Measurements from ENCODE around the gene PAX2.

Gene PAX2

DNA sequence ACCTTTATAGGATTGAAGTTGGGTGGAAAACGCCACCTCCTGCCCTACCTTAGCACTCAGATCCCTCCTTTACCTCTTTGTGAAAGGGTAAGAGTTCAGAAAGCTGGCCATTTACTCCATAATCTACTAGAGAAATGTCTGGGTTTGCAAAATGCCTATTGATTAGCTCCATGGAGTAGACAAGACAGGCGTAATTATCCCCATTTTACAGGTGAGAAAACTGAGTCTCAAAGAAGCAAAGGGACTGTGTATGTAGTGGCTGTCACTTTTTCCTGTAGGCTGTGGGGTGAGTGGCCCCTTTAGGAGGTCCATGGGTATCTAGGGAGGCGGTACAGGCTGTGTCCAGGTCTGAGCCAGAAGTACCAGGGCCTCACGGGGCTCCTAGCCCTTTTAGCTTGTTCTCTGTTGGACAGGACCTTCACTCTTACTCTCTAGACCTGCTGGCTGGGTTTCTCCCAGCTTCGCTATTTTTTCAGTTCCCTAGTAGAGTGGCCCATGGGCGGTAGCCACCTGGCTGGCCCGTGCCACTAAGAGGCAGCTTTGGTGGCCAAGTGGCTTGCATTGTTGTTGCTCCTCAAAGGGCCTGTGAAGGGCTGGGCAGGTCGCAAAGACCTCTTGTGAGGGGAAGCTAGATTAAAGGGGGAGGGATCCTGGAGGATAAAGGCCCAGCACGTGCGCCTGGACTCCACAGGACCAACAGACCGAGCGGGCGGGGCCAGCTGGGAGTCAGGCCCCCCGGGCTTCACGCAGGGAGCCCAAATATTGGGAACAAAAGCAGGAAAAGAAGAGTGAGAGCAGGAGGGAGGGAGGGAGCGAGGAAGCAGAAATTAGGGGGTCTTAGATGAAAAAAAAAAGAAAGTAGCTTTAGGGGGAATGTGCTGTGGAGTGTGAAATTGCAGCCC is 4.7 kb upstream of the PAX2 start:
- DNase-seq: no peak

DNA sequence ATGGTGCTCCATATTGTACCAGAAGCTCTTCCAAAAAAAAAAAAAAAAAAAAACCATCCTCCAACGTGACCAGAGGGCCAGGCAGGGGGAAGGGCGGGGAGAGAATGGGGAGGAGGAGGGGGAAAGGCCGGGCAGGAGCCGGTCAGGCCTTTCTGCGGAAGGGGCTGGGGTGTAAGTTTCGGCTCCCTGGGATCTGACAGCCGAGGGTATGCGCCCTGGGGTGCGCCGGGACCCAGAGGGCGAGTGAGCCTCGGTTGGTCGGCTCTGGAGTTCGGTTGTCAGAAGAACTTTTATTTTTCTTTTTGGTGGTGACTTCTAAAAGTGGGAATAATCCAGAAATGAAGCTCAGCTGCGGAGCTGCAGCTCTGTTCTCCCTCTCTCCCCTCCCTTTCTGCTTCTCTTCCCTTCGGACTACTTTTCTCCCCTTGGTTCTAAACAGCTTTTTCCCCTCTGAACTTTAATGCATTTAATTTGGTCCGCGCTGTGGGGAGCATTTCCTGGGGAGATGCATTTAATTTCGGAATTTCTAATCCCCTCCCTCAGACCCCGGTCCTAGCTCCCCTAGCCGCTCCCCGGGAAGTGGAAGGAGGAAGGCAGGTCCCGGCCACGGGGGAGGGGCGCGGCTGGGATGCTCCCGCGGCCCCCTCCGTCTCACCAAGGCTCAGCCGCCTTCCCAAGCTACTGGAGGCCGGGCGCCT is 3.9 kb upstream of the PAX2 start:
- no peak for DNase-seq

DNA sequence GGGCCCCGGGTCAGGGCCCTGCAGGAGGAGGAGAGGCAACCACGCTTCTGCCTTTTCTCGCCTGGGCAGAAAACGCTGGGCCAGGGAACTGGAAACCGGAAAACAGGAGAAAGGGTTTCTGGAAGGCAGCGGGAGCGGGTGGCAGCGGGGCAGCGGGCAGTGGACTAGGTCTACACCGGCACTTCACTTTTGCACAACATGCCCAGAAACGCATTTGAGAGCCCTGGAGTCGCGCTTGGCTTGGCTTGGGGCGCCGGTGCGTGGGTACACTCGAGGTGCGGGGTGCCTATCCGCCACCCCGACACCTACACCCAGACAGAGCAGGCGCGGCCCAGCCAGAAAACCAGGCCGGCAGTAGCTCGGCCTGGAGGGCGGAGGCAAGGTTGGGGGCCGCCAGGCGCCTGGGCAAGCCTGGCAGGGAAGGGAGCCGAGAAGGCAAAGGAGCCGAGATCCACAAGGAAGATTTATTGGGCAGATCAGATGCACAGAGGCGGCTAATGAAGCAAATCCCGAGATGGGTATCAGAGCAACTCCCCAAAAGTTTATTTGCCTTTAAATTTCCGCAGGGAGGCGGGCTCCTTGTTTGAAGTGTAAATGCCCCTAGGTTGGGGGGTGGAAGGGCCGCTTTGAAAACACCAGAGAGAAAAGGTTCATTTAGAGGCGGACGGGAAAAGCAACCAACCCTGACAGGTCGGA is 3.2 kb upstream of the PAX2 start:
- no peak for DNase-seq

DNA sequence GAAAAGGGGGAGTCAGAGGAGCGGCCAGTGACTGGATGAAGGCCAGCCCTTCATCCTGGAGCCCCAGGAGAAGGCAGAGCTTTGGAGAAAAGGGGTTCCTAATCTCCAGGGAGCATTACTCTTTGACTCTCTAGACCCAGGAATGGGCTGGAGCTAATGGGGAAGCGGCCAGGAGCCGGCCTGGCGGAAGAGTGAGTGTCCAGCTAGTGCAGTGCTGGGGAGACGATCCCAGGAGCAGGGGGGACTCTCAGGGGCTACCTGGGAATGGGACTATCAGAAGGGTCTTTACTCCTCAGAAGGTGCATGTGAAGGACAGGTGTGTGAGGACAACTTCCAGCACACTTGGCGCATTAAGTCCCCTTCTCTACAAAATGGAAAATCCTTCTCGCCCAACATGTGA is 2.4 kb upstream of the PAX2 start:
- DNase-seq: no peak

DNA sequence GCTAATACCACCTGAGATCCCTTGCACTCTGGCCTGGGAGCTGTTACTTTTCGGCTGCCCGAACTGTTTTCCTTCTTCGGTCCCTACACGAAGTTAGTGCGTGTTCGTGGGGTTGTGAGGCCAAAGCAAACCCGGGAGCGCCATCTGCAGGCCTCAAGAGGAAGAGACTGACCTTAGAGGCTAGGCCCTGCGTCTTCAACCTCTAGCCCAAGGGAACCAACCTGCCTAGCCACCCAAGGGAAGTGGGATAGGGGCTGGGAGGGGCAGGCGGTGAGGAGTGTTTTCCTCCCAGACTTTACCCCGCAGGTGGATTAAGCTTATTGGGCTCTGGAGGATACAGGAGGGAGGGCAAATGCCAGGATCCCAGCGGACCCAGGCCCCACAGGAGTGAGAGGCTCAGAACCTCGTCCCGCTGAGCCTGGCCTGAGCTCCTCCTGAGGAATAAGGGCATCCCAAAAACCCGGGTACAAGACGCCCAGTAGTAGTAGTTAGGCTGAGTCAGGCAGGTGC is 1.7 kb upstream of the PAX2 start:
- peak; percentile 30 for DNase-seq

DNA sequence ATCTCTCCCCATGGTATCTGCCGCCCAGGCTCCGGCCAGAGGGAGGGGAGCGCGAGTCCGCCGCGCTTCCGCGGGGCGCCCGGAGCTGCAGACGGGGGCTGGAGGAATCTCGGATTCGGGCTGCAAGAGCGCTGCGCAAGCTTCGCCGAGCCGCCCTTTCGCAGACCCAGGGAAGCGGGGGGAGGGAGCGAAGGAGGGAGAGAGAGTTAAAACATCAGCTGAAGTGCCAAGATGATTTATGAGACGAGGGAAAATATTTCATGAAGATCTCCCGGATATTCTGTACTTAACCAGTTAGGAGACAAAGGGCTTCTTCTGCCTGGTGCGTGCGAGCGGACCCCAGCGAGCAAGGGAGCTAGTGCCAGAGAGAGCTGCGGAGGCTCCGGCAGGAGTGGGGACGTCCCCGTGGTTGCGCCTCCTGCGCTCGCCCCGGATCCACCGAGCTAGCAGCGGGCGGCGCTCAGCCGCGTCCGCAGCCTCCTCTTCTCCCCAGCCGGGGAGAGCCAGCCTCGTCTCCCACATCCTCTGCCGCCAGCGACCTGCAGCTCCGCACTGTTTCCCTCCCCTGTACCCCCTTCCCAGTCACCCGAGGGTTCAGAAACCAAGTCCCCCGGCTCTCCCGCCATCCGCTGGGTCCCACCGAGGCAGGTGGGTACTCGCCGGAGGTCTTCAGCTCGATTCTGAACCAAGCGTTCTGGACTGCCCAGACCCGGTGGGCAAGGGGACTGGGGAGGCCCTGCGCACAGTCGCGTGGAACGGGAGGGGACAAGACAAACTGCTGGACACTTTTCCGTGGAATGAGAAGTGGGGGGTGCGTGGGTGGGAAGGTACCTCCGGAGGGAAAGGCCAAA is 1.0 kb upstream of the PAX2 start:
- DNase-seq: no peak

DNA sequence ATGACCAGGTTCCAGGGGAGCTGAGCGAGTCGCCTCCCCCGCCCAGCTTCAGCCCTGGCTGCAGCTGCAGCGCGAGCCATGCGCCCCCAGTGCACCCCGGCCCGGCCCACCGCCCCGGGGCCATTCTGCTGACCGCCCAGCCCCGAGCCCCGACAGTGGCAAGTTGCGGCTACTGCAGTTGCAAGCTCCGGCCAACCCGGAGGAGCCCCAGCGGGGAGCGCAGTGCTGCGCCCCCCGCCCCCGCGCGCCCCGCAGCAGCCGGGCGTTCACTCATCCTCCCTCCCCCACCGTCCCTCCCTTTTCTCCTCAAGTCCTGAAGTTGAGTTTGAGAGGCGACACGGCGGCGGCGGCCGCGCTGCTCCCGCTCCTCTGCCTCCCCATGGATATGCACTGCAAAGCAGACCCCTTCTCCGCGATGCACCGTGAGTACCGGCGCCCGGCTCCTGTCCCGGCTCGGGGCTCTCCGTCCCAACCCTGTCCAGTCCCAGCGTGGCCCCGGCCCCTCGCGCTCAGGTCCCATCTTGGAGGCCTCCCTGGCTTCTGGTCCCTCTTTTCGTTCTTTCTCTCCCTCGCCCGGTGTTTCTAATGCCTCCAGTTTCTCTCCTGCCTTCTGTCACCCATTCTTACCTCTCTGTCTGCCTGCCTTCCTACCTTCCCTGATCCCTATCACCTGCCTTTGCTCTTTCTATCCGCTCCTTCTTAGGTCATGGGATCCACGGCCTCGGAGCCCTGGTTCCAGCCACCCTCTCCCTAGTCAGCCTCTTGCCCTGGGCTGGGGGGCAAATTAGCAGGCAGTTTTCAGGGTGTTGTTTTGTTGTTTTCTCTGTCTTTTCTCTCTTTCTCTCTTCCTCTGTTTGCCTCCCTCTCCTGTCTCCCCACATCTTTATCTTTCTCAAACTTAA is 751 bp downstream of the PAX2 start:
- no peak for DNase-seq

DNA sequence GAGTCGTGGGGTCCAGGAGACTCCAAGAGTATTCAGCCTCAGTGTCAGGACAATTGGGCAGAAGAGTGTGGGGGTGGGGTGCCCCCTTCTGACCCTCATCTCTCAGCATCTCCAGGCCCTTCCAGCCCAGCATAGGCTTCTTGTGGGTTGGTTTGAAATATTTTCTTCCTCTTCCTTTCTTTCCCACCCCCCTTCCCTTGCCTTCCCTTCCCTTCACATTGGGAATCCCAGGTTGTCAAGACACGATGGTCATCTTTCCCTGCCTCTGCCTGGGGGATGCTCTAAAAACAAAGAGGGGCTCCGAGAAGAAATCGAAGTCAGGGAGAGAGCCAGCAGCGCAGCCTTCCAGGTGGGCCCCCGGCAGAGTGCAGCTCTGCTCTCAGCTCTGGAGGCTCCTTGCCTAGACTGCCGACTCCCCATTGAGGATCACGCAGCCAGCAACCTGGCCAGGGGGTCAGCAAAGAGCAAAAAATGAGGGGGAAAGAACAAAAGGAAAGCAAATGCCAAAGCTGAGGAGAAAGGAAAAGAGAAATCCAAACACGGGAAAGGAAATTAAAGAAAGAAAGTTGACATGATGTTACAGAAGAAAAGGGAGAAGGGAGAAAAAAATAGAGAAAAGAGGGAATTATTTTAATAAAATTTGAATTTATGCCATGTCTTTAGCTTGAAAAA is 1.5 kb downstream of the PAX2 start:
- no peak for DNase-seq

DNA sequence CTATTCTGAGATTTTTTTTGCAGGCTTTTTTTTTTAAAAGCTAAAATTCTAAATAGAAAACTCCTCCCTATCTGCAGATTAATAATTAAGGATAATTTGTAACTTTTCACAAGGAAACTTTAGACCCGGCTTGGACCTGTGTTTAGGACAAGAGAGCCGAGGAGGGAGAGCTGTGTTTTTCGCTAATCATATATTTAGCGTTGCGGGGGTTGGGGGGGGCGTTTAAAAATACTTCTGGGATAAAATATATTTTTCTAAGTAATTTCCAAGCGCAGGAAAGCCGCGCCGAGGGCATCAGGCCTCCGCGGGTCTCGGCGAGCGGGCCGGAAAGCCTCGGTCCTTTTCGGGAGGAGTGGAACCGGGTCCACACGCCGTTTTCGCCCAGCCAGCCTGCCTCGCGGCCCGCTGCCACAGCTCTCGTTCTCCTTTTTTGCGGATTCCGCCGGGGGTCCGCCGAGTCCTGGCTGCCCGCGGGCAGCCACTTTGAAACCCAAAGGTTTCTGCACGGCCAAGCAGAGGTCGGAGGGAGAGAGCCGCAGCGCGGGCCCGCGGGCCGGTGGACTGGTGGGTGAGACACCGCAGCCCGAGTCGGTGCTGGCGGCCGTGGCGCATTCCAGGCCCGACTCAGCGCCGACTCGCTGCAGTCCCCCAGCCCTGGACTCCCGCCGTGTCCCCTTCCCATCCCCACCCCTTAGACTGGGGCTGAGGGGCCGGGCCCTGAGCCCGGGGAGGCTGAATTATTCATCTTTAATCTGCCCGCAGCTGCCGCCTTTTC is 2.3 kb downstream of the PAX2 start:
- DNase-seq: no peak

DNA sequence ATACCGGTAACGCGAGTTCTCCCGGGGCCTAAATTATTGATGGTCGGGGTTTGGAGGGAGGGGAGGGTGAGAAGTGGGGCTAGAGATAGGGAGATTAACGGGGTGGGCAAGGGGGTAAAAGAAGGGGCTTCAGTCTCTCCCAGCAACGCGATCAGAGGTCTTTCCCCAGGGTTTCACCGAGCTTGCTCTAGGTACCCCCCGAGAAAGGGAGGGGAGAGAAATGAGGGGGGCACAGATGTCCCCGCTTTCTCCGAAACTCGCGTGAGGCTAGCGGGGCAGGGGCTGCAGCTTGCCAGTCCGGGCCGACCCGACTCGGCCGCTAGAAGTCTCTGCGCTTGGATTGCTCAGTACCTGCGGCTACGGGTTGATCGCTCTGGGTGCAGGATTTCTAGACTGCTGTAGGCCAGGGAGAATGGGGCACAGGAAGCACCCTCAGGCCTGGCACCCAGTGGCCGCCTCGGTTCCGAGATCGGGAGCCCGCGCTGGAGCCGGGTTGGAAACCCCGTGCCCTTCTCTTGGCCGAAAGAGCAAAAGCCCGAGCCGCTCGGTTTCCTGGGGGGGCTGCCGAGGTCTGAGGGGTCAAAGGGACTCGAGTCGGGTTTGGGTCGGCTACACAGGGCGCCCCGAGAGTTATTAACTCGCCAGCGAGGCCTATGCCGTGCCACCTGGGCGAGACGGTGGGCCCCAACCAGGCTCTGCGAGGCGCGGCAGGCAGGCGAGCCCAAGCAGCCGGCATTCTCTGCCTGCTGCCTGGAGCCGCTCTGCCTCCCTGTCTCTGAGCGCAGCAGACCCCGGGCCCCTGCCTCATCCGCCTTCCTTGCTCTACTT is 3.1 kb downstream of the PAX2 start:
- no peak for DNase-seq

DNA sequence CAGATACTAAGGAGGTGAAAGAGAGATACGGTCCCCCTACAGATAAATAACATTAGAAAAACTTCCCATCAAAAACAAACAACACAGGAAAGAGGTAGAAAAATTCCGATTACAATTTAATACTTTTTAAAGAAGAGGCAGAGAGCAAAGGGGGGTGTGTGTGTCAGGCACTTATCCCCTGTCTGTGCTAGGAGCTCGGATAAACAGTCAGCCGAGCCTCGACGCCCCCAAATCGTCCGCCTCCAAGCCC is 3.6 kb downstream of the PAX2 start:
- DNase-seq: no peak

DNA sequence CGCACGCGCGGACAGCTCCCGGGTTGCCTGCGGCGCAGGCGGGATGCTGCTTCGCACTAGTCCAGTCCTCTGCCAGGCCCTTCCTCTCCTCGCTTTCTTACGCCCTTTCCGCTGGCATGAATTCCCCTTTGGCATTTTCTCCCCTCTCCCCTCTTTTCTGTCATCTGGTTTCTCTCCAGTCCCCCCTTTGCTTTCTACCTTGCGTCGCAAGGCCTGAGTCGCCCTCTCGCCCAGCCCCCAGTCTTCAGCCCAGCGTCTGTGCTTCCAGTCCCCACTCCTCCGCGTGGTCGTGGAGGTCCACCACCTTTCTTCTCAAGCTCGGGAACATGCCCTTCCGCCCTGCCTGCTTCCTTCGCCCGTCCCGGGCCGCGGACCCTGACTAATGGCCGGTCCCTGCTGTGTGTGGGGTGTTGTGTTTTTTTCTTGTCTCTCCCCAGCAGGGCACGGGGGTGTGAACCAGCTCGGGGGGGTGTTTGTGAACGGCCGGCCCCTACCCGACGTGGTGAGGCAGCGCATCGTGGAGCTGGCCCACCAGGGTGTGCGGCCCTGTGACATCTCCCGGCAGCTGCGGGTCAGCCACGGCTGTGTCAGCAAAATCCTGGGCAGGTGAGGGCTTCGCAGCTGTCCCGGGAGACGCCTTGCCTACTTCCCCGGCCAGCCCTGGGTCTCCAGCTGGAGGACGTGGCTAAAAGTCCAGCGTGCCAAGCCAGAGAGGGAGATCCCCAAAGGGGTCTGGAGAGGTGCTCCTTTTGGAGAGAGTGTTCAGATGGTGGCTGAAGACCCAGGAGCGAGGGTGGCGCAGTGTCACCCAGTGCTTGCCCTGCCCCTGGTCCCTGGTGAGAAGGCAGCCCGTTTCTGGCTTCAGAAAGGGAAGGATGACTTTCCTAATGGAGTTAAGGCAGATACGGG is 4.2 kb downstream of the PAX2 start:
- no peak for DNase-seq

DNA sequence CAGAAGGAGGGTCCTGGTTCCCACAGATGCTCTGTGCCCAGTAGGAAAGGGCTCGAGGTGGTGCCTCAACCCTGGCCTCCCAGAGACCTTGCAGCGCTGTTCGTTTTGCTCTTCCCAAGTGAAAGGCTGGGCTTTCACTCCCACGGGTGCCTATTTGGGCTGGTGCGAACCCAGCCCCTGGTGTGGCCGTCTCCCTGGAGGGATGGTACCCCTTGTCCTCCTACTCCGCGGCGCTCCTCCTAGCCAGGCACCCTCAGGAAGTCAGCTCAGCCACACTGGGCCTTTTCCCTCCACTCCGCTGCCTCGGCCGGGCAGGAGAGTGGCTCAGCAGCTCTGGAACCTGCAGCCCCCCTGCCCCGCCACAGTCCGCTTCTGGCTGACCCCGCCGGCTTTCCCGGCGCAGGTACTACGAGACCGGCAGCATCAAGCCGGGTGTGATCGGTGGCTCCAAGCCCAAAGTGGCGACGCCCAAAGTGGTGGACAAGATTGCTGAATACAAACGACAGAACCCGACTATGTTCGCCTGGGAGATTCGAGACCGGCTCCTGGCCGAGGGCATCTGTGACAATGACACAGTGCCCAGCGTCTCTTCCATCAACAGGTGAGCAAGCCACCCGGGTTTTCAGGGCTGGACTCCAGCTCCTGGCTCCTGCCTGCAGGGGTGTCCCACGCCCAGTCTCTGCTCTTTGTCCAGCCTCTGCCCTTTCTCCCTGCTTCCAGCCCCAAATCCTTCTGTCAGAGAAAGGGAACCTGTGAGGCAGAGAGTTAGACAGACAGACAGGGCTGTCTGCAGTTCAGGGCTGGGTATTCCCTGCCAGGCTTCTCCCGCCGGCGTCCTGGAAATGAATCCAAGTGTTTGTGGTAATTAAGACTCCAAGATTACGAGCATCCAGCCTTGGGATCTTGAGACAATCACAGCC is 5.2 kb downstream of the PAX2 start:
- DNase-seq: no peak

DNA sequence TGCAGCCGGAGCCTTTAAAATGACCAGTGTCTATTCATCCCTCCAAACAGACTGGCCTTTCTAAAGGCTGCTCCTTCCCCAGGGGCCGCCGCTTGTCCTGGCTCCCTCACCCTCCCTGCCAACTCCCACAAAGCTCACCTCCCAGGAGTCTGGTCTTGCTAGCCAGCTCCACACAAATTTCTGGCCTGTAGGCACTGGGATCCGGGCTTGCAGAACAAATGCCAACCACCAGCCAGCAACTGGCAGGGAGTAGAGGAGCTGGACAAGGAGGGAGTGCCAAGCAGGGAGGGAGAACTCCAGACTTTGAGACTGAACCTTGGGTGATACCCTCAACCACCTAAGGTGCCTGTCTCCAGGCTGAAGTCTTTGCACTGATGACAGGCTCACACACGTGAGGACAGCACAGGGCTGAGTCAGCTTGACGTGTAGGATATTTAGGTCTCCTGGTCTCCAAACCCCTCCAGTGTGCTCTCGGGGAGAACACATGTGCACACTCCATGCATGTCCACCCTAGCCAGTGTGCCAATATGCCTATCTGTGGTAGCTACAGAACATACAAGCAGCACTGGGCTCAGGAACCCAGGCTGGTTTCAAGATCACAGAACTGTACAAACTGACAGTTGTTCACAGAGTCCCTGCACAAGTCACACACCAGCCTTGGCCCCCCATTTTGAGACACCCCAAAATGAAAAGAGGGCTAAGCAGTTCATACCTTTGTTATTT is 6.0 kb downstream of the PAX2 start:
- no peak for DNase-seq

DNA sequence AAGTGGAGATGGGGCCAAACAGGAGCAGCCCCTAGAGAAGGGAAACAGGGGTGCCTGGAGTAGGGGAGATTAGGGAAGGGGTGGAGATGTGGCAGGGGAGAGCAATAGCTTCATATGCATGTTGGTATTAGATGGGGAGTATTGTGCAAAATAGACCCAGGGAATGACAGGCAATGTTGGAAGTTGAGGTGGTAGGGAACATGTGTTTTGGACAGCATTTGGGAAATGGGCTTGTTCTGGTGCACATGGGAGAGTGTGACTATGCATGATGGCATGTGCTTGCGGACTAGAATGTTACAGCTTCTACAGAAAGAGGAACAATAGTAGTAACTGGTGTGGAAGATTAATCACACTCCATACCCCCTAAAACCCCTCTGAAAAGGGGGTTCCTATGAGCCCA is 10.4 kb downstream of the PAX2 start:
- no peak for DNase-seq

DNA sequence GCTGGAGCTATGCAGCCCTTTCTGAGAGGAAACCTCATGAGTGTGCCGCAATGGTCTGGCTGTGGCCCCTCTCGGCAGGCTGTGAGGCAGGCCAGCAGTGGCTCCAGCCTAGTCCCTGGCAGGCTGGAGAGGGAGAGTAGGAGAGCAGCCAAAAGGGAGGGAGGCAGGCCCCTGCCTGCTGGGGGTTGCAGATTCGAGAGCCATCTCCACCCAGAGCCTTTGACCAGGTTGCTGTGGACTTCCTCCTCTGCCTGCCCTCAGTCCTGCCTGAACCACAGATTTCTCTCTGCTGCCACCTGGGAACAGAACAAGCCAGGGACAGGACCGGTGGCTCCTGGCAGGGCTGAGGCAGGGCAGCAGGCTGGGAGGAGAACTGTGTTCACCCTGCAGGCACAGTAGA is 13.9 kb downstream of the PAX2 start:
- DNase-seq: no peak

DNA sequence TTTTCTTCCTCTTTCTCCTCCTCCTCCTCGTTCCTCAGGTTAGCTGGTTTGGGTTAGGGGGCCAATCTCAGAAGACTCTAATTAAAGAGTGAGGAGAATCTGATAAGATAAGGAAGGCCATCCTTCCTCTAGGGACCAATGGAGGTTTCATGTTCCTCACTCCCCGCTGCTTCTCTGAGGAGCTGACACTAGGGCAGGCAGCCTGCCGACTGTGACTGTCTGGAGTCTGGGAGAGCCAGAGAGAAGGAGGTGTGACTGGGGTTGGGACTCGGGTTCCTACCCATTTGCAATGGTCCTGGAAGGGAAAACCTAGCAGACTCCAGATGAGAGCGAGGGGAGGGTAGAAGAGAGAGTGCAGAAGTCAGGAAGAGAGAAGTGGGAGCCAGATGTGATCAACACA is 15.3 kb downstream of the PAX2 start:
- DNase-seq: no peak
